HG02852 (cell line): ENCODE data around the gene ENTPD1.
"Not testable (repeated sequence)": the region's sequence is repeated elsewhere in the genome, so short reads cannot be mapped to it uniquely, and the experiment has no call there.

Experiments
- ATAC-seq: cut with Tn5 transposase; IDR thresholded peaks from one replicate; pipeline ENCODE4 v1.9.1; 2021; ENCODE audit warnings: mild to moderate bottlenecking, moderate library complexity; ENCODE audit not compliant: unreplicated experiment

The ENTPD1 gene

DNA sequence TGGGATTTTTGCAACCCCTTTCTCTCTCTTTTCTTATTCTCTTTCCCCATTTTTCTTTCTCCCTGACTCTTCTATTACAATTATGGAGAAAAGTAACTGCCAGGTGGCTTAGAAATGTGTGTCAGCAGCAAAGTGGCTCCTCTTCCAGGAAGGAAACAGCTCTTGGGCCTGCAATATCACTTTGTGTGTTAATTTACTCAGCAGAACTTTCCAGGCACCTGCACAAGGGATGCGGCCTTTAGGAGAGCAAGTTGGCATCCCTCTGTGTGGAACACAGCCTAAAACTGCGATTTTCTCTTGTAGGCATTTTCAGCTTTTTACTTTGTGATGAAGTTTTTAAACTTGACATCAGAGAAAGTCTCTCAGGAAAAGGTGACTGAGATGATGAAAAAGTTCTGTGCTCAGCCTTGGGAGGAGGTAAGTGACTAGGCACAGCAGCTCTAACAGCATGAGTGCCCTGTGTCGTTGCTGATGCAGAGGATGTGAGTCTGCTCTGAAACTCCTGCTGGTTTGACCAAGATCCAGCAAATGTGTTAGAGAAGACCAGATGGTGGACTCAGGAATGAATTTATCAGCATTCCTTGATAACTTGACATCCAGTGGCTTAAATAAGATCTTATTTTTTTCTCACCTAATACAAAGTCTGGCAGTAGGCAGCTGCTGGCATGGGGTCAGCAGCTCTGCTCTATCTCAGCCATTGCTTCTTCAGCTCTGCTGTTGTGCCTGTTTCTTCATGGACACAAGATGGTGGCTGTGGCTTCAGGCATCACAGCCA, 104.4 kb downstream of the ENTPD1 start:
- ATAC-seq = no peak

DNA sequence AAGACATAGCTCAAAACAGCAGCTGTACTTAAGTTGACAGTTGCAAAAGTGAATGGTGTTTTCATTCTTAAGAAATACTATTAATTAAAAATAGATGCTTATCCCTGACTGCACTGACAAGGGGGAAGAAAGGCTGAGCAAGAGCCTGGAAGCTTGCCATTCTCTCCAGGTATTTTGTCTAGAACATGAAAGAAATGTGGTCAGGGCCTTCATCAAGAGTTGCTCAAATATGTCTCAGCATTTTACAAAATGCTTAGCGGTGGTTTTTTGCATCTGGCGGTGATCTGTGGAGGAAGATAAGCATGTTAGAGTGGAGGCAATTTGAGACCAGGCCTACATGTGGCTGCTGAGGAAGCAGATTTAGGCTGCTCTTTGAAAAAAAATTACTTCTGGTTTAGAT, 105.4 kb downstream of the ENTPD1 start:
- no peak for ATAC-seq

DNA sequence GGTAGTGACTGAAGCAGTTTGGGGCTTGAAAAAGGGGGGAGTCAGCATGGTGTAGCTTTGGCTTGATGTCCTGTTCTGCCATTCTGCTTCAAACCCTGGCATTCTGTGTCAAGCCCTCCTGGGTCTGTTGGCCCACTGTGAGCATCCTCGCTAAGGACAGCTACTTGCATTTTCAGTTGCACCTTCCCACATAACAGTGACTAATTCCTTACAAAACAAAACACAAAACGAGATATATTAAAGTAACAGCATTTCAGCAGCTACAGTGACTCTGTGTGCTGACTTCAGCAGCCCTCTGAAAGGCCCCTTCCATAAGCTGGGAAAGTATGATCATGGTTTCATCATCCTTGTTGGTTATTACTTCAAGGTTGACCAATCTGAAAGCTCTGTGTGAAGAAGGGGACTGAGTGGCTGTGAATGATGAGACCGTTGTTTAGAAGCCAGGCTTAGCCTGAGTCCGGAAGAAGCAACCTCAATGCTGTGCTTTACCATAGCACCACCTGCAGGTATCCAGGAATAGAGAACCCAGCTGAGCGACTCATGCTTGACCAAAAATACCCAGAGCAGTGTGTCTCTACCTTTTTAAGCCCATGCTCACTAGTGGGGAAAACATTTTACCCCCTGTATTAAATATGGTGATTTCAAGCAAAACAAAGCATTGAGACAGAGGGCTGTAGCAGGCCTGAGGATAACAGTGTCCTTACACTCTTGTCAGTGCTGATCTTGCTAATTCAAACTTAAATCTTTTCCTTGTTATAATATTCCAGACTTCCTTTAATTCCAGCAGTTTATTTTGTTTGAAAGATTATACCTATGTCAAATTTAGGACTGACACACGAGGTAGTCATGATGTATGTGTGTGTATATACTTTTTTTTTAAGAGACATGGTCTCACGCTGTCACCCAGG, 109.2 kb downstream of the ENTPD1 start:
- peak; percentile 81 for ATAC-seq

DNA sequence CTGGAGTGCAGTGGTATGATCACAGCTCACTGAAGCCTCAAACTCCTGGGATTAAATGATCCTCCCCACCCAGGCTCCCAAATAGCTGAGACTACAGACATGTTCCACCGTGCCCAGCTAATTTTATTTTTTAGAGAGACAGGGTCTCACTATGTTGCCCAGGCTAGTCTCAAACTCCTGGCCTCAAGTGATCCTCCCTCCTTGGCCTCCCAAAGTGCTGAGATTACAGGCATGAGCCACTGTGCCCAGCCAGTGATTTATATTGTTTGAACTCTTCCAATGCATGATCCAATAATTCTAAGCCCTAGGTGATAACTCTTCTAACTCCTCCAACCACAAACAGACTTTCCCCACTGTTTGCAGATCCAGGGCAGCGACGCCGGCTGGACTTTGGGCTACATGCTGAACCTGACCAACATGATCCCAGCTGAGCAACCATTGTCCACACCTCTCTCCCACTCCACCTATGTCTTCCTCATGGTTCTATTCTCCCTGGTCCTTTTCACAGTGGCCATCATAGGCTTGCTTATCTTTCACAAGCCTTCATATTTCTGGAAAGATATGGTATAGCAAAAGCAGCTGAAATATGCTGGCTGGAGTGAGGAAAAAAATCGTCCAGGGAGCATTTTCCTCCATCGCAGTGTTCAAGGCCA, 110.0 kb downstream of the ENTPD1 start:
- no peak for ATAC-seq

DNA sequence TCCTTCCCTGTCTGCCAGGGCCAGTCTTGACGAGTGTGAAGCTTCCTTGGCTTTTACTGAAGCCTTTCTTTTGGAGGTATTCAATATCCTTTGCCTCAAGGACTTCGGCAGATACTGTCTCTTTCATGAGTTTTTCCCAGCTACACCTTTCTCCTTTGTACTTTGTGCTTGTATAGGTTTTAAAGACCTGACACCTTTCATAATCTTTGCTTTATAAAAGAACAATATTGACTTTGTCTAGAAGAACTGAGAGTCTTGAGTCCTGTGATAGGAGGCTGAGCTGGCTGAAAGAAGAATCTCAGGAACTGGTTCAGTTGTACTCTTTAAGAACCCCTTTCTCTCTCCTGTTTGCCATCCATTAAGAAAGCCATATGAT, 110.5 kb downstream of the ENTPD1 start:
- no peak for ATAC-seq

DNA sequence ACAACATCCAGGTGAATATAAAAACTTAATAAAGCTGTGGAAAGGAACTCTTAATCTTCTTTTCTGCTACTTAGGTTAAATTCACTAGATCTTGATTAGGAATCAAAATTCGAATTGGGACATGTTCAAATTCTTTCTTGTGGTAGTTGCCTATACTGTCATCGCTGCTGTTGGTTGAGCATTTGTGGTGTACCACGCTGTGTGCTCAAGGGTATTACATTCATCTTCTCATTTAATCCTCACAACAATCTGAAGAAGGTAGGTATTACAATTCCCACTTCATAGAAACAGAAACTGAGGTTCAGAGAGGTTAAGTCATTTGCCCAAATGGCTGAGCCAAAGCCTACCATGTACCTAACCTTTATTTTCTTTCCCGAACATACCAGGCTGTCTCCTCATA, 111.9 kb downstream of the ENTPD1 start:
- ATAC-seq = no peak

DNA sequence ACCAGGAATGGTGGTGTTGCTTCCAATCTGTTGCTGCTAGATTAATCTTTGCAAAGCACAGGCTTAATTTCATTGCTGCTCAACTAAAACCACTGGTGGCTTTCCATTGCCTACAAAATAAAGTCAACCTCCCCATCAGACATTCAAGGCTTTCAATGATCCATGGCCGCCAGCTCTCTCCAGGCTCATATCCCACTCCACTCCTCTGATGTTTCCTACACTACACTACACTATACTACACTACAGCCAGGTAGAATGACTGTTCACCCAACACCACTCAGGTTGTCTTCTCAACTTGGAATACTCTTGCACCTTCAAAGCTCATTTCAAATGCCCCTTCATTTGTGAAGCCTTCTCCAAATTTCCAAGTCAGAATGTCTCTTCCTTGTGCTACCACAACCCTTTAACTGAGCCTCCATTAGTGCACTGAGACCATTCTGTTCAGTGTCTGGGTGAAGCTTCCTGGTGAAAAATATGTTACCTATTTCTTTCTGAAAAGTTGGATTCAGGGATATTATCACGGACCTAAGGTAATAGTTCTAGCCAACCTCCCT, 116.3 kb downstream of the ENTPD1 start:
- no peak for ATAC-seq

DNA sequence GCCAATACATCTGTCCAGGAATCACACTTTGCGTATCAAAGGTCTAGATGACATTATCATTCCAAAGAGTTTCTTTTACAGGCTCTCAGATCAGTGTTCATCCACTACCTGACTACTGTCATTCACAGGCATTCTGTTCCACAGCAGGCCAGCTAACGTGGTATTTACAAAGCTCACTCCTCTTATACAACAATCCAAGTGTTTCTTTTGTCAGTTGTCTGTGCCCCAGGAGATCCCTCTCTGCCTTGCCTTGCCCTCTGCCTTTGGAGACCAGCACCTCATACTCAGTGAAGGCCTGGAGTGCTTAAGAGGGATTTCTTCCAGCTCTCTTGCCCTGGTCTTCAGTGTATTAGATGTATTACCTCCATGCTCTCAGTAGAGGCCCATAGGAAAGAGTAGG, 117.2 kb downstream of the ENTPD1 start:
- ATAC-seq = no peak

DNA sequence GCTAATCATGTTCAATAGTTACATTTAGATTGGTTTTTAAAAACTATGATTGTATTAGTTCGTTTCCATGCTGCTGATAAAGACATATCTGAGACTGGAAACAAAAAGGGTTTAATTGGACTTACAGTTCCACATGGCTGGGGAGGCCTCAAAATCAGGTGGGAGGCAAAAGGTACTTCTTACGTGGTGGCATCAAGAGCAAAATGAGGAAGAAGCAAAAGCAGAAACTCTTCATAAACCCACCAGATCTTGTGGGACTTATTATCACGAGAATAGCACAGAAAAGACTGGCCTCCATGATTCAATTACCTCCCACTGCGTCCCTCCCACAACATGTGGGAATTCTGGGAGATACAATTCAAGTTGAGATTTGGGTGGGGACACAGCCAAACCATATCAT, 117.7 kb downstream of the ENTPD1 start:
- no peak for ATAC-seq

DNA sequence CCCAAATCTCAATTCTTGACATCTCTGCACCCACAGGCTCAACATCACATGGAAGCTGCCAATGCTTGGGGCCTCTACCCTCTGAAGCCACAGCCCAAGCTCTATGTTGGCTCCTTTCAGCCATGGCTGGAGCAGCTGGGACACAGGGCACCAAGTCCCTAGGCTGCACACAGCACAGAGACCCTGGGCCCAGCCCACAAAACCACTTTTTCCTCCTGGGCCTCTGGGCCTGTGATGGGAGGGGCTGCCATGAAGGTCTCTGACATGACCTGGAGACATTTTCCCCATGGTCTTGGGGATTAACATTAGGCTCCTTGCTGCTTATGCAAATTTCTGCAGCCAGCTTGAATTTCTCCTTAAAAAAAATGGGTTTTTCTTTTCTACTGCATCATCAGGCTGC, 118.8 kb downstream of the ENTPD1 start:
- not testable (repeated sequence) for ATAC-seq

DNA sequence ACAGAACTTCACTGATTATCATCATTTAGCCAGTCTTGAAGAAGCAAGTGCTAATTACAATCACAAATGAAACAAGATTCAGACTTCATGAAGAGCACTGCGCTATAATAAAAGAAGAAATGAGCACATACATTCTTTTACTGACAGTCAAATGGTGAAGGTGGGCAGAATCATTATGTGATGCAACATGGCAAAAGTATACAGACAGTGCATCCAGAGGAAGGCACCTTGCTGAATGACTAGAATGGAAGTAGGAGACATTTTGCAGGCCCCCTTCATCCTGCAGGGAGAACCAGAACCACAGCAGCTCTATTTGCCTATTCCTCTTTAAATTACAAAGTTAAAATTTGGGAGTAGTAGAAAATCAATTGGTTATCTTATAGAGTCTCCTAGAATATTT, 120.8 kb downstream of the ENTPD1 start:
- ATAC-seq = no peak

DNA sequence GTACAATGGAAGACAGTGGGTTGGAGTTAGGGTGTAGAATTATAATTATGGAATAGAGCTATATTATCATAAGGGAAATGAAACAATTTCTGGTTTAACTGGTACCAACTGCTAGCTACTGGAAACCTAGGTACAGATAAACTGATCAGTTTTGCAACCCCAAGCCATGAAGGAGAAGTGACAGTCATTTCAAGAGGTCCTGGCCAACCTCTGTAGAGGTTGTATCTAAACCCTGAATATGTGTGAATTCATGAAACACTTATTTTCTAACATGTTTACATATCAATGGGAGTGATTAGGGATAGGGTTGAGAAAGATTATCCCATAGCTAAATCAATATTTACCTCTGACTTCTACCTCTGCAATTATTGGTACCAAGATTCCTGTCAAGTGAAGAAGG, 121.9 kb downstream of the ENTPD1 start:
- no peak for ATAC-seq

DNA sequence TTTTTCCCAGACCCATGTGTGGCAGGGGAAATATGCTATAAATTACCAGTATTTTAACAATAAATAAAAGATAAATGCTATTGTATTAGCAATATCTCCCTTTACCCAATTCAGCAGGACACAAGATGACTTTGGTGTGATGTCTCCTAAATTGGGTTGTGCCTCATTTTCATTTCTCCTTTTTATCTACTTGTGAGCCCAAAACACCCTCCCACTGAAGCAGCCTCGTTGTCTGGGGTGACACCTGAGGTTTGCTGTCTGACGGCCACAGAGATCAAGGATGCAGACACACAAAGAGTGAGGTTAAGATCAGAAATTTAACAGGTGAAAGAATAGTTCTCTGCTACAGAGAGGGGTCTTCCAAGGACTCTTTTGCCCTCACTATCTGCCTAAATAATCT, 124.7 kb downstream of the ENTPD1 start:
- peak; percentile 45 for ATAC-seq

DNA sequence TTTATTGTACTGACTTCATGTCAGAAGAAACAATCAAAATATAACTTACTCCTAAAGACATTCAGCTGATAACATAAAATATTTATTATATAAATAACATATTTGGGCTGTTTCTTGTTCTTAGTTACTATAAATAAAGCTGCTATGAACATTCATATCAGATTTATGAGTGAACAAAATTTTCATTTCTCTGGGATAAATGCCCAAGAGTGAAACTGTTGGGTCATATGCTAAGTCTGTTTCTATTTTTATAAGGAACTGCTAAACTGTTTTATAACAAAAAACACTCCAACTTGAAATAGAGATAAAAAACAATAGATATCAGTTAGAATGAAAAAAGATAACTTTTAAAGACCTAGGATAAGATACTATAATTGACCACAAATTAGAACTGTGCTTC, 125.4 kb downstream of the ENTPD1 start:
- ATAC-seq = no peak

DNA sequence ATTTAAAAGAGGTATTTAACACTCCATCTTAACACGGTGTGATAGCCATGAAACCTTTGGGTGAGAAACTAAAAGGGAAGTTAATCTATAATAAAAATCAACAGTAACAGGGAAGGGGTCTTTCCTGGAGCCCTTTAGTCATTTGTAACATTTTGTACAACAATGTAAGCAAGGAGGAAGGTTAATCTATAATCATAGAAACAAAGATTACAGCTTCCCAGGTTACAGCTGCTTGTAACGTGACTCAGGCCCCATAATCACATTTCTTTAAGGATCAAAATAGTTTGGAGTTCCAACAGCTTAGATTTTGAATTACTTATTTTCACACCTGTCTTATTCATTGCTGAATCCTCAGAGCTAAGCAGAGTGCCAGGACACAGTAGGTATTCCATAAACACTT, 133.9 kb downstream of the ENTPD1 start:
- no peak for ATAC-seq

DNA sequence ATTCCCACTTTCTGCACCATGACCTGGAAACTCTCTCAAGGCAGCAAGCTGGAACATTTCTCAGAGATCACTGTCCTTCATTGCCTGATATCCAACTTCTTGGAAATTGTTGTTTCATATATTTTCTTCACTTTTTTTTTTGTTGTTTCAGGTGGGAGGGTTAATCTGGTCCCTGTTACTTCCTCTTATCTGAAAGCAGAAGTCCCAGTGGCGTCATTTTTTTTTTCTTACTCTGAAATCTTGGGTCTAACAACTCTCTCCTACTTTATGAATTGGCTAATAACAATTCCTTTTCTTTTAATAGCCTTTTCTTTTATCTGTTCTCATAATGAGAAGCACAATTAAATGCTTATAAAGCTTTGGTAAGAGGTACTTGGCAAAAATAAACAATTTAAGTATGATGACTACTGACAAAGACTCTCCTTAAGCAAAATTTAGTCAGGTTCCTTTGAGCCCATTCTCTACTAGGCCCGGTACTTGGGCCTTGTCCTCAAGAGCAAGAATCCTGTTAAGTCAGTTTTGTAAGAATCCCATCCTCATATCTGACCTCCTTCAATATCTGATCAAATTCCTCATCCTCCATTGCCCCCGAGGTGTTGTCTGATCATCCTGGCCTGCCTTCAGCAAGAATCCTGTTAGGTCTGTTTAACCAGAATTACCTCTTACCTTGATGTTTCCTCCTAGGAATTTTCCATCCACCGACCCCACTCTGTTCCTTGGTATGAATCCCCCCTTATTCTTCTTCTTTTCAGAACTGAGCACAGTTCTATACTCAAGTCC, 140.3 kb downstream of the ENTPD1 start:
- ATAC-seq = no peak

DNA sequence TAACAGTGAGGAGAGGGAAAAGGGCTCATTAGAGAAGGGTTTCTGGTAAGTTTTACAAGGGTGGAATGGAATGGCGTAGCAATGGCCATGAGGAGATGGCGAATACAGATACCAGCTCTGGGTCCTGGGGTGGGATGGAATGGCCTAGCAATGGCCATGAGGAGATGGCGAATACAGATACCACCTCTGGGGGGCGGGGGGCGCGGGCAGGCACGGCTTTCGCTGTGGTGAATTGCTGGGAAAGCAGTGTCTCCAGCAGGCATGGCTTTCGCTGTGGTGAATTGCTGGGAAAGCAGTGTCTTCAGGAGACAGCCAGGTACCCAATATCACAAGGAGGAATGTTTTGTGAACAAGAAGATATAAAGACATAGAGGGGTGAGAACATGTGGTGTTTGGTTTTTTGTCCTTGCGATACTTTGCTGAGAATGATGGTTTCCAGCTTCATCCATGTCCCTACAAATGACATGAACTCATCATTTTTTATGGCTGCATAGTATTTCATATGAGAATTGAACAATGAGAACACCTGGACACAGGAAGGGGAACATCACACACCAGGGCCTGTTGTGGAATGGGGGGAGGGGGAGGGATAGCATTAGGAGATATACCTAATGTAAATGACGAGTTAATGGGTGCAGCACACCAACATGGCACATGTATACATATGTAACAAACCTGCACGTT, 150.1 kb downstream of the ENTPD1 start:
- ATAC-seq = not testable (repeated sequence)

DNA sequence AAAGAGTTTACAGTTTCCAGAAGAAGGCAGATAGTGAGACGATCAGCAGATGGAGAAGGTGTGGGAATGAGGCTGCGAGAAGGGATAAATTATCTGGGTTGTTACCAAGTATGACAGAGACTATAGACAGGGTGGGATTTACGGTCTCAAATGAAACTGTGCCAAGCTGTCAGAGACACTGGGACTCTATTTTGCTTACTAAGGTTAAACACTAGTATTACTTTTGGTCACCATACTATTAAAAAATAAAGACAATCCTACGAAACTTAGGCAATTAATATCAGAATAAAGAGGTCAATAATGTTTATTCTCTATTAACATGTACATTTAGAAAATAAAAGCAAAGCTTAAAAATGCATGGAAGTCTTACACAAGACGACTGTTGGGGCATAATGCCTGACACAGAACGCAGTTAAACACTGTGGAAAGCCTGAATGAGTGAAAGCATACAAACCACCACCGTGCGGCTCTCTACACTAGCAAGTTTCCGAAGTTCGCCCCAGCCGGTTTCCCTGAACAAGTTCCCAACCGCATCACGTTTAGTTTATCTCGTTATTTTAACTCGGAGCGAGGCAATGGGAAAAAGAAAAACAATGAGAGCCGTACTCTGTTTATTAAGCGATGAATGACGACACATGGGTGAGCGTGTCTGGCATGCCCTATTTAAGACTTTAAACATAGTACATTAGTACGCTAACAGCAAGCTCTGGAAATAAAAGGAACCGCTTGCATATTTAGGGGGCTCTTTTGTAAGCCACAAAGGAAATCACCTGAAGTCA, 150.9 kb downstream of the ENTPD1 start:
- ATAC-seq = peak; percentile 38
